SK-N-SH (cell line): Measurements from ENCODE around the gene KCNH3. TPM values are rescaled to one million over a fixed set of nuclear protein-coding genes. Genes with fewer than 3 reads are reported as not detected.

ENCODE experiments used
- CHD2 ChIP-seq: fragments of 150-350 bp; IDR thresholded peaks from 2 replicates; pipeline ENCODE4 v1.6.1; 2018; ENCODE audit warnings: low read length; ENCODE audit not compliant: partially characterized antibody
- CTCF ChIP-seq: fragments of 200-600 bp; sonication (generic); IDR thresholded peaks from 2 replicates; pipeline ENCODE4 v1.6.1; 2017; ENCODE audit warnings: antibody characterized with exemption, mild to moderate bottlenecking, moderate library complexity
- ELF1 ChIP-seq: IDR thresholded peaks from 2 replicates; pipeline ENCODE4 v1.4.0; 2012
- EP300 ChIP-seq, 2 experiments: IDR thresholded peaks; 2 replicates each; pipeline versions ENCODE4 v1.4.0 to v1.6.1; 2012; ENCODE audit warnings: borderline replicate concordance in 1 of 2, low read depth in 1 of 2, low read length in 1 of 2
- EZH2phosphoT487 ChIP-seq: fragments of 200-600 bp; sonication (generic); IDR thresholded peaks from 2 replicates; pipeline ENCODE4 v1.6.1; 2017; ENCODE audit warnings: low read depth, mixed run types, mild to moderate bottlenecking, antibody characterized with exemption, moderate library complexity, borderline replicate concordance
- FOSL2 ChIP-seq: IDR thresholded peaks from 2 replicates; pipeline ENCODE4 v1.4.0; 2012; ENCODE audit warnings: low read depth, mild to moderate bottlenecking, moderate library complexity, borderline replicate concordance
- FOXJ3 ChIP-seq: sonication (generic); formaldehyde crosslinking; IDR thresholded peaks from 2 replicates; pipeline ENCODE4 v1.5.1; 2020; ENCODE audit warnings: mild to moderate bottlenecking, missing genetic modification reagents
- GABPA ChIP-seq: IDR thresholded peaks from 2 replicates; pipeline ENCODE4 v1.4.0; 2012; ENCODE audit warnings: low read depth, mild to moderate bottlenecking
- GATA2 ChIP-seq: sonication (generic); formaldehyde crosslinking; IDR thresholded peaks from 2 replicates; pipeline ENCODE4 v1.5.0; 2020; ENCODE audit warnings: mild to moderate bottlenecking, missing genetic modification reagents
- JUND ChIP-seq: IDR thresholded peaks from 2 replicates; pipeline ENCODE4 v1.4.0; 2012
- MAX ChIP-seq: IDR thresholded peaks from 2 replicates; pipeline ENCODE4 v1.4.0; 2012; ENCODE audit warnings: low read depth
- MEF2A ChIP-seq: IDR thresholded peaks from 2 replicates; pipeline ENCODE4 v1.4.0; 2012; ENCODE audit warnings: low read depth, borderline replicate concordance
- MXI1 ChIP-seq: IDR thresholded peaks from 2 replicates; pipeline ENCODE4 v1.6.1; 2012; ENCODE audit warnings: mild to moderate bottlenecking, low read depth, low read length, improper control_type of control experiment
- NFIC ChIP-seq: IDR thresholded peaks from 2 replicates; pipeline ENCODE4 v1.4.0; 2012; ENCODE audit warnings: borderline replicate concordance
- NRF1 ChIP-seq: IDR thresholded peaks from 2 replicates; pipeline ENCODE4 v1.6.1; 2012; ENCODE audit warnings: low read depth, mild to moderate bottlenecking, low read length
- PBX3 ChIP-seq: IDR thresholded peaks from 2 replicates; pipeline ENCODE4; 2012
- POLR2AphosphoS5 ChIP-seq: IDR thresholded peaks from 2 replicates; pipeline ENCODE4 v1.6.1; 2012; ENCODE audit warnings: low read depth, low read length
- RAD21 ChIP-seq: IDR thresholded peaks from 2 replicates; pipeline ENCODE4 v1.6.1; 2012; ENCODE audit warnings: mild to moderate bottlenecking, low read length
- SMC3 ChIP-seq: IDR thresholded peaks from 2 replicates; pipeline ENCODE4 v1.6.1; 2012; ENCODE audit warnings: low read depth, low read length, improper control_type of control experiment
- USF1 ChIP-seq: IDR thresholded peaks from 2 replicates; pipeline ENCODE4 v1.4.0; 2012; ENCODE audit warnings: low read depth, borderline replicate concordance
- YY1 ChIP-seq: IDR thresholded peaks from 2 replicates; pipeline ENCODE4 v1.4.0; 2012; ENCODE audit warnings: low read depth, mild to moderate bottlenecking
- ZBTB33 ChIP-seq: IDR thresholded peaks from 2 replicates; pipeline ENCODE4 v1.4.0; 2012; ENCODE audit warnings: low read depth, borderline replicate concordance
- polyA plus RNA-seq, 3 experiments: library from polyadenylated mRNA; depleted of rRNA; stranded (reverse); fragments of >200 nt; gene quantifications; 2 replicates each; pipeline ENCODE4 v1.2.3, GENCODE V29; 2012

The KCNH3 gene
- polyA plus RNA-seq, 1 of the 3 experiments (the other 2 are of a cell fraction): 3.7 TPM

- no peak for TF ChIP-seq CTCF
- no peak for TF ChIP-seq NRF1
- peak; percentile 12; the same call in 1 of the 2 replicates for TF ChIP-seq POLR2AphosphoS5
- 0 out of 2 replicates have a peak, but pooled peaks have one; percentile 11 for TF ChIP-seq JUND
- peak in 1 of 2 experiments; percentile 79; a peak in 2 of 4 replicates for TF ChIP-seq EP300 (IDR thresholded peaks at IDR 0.05; ENCODE audit: borderline replicate concordance in 1 of 2, low read depth in 1 of 2, low read length in 1 of 2)
- no peak for TF ChIP-seq GABPA
- TF ChIP-seq MEF2A: no peak
- TF ChIP-seq RAD21: no peak
- no peak for TF ChIP-seq GATA2
- no peak for TF ChIP-seq MXI1
- TF ChIP-seq EZH2phosphoT487: no peak
- TF ChIP-seq PBX3: peak; percentile 77
- TF ChIP-seq ELF1: no peak
- TF ChIP-seq USF1: no peak
- TF ChIP-seq CHD2: no peak
- TF ChIP-seq MAX: no peak
- TF ChIP-seq SMC3: no peak
- TF ChIP-seq FOXJ3 (CRISPR knock-in tag): no peak
- TF ChIP-seq NFIC: peak; percentile 86
- TF ChIP-seq FOSL2: peak; percentile 59; the same call in 1 of the 2 replicates
- peak; percentile 3; the same call in 1 of the 2 replicates for TF ChIP-seq ZBTB33
- TF ChIP-seq YY1: peak; percentile 35; the same call in 1 of the 2 replicates
- TF ChIP-seq, all 33 proteins: peak for 10
Measured at GRCh38 chr12:49503674-49504180, 35.1 kb upstream of the KCNH3 start (continued).
